ENCODE results near the gene MAPRE2. TPM values are rescaled to one million over a fixed set of nuclear protein-coding genes. Genes with fewer than 3 reads are reported as not detected.

The MAPRE2 gene
- total and polyA plus RNA-seq, 8 donors = 37.4 to 56.3 (median 50.0) TPM

DNA sequence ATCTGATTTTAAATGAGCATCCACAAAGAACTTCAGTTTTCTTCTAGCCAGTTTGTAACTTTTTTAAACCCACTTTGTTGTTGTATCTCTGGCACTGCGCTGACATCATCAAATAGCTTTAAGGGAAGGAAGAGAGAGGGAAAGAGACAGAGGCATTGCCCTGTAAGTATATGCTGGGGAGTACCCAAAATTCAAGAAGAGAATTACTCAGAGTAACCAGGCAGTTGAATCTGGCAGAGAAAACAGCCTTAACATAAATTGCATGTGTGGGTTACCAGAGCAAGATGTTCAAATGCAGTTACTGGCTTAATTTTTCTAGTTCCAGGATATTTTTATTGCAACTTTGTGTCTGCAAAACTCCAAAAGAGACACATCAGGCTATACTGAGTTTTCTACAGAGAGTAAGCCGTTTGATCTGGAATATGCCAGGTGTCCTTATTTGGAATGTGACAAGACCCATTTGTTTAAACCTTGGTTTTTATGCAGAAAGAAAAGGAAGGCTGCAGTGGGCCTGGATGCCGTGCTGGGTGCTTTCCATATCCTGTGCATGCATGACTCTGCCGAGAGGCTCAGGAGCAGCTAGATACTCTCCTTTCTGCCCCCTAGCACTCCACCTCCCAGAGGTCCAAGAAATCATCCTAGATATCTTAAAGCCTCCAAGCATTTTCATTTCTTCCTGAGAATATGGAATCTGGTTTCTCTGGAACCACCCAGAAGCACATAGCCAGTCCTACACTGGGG, 93.7 kb downstream of the MAPRE2 start:
- H3K27ac ChIP-seq = no peak overlapping the region
- H3K4me1 ChIP-seq = peaks cover 0 to 4% of the 10 kb centered on the region in 2 donors
- H3K4me3 ChIP-seq = no peak overlapping the region
- H3K9me3 ChIP-seq = no peaks in the 10 kb centered on the region
- DNase-seq = no peak
- H3K36me3 ChIP-seq = peaks cover 0 to 69% of the 10 kb centered on the region in 2 donors
- TF ChIP-seq, protein P1, sequence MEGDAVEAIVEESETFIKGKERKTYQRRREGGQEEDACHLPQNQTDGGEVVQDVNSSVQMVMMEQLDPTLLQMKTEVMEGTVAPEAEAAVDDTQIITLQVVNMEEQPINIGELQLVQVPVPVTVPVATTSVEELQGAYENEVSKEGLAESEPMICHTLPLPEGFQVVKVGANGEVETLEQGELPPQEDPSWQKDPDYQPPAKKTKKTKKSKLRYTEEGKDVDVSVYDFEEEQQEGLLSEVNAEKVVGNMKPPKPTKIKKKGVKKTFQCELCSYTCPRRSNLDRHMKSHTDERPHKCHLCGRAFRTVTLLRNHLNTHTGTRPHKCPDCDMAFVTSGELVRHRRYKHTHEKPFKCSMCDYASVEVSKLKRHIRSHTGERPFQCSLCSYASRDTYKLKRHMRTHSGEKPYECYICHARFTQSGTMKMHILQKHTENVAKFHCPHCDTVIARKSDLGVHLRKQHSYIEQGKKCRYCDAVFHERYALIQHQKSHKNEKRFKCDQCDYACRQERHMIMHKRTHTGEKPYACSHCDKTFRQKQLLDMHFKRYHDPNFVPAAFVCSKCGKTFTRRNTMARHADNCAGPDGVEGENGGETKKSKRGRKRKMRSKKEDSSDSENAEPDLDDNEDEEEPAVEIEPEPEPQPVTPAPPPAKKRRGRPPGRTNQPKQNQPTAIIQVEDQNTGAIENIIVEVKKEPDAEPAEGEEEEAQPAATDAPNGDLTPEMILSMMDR (IDR thresholded peaks at IDR 0.05) = no peak
- intact Hi-C loops (cut with DNase I) = no loop called here
- H3K27me3 ChIP-seq = no peaks in the 10 kb centered on the region
- ATAC-seq = no peak

DNA sequence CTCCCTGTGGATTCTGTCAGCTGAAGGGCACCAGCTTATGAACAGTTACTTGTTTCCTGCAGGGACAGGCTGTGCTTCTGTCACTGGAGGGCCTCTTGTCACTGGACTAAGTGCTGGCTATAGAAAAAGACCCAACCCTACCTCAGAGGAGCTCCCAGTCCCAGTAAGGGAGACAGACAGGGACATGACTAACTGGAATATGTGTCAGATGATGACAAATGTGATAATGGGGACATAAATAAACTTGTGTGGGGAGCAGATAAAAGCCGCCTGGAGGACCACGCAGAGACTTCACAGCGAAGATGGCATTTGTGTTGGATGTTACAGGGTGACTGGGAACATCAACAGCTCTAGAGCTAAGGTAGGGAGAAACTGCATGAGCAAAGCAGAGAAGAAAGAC, 95.0 kb downstream of the MAPRE2 start:
- DNase-seq (no peak), ATAC-seq (no peak)
- H3K4me1 ChIP-seq = peaks cover 0 to 4% of the 10 kb centered on the region in 2 donors
- no peak overlapping the region for H3K27ac ChIP-seq
- H3K4me3 ChIP-seq = no peak overlapping the region
- TF ChIP-seq, protein P1 (IDR thresholded peaks at IDR 0.05) = no peak
- no peaks in the 10 kb centered on the region for H3K27me3 ChIP-seq
- no peaks in the 10 kb centered on the region for H3K9me3 ChIP-seq
- intact Hi-C loops (cut with DNase I) = no loop called here
- H3K36me3 ChIP-seq = peaks cover 0 to 76% of the 10 kb centered on the region in 2 donors

DNA sequence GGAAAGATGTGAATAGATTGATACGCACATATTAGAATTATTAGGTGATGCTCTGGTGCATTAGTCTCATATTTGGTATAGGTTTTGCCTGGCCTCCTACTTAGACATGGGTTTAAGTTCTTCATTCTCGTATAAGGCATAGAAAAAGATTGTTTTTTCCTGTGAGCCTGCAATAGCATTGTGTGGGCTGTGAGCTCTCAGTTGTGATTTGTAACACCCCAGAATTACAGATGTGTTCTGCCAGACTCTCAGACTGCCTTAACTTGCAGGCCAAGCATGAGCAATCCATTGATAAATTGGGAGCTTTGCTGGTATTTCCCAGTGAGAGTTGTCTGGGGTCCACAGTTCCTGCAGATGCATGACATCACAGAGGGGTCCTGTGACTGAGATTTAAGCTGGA, 95.7 kb downstream of the MAPRE2 start:
- no peak for ATAC-seq
- Histone ChIP-seq H3K36me3 (peaks cover 0 to 73% of the 10 kb centered on the region in 2 donors), H3K9me3 (no peaks in the 10 kb centered on the region), H3K4me1 (peaks cover 0 to 1% of the 10 kb centered on the region in 2 donors), H3K27me3 (no peaks in the 10 kb centered on the region), H3K27ac (no peak overlapping the region), H3K4me3 (no peak overlapping the region)
- TF ChIP-seq, protein P1 (IDR thresholded peaks at IDR 0.05) = no peak
- no peak for DNase-seq
- intact Hi-C loops (cut with DNase I) = no loop called here

DNA sequence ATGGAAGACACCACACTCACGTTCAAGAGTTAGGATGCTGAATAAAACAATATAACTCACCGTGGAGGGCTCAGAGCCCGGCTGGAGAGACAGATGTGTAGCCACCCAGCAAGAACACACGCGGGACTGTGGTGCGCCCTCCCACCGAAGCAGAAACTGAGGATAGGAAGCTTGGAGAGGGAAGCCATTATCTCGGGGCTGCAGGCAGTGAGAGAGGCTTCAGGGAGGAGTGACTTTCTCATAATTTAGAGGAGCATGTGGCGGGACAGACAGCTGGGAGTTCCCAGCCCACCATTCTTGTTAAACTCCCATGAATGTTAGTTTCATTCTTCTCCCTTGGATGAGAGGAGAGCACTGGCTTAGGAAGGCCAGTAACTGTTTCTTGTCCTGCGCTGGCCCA, 96.4 kb downstream of the MAPRE2 start:
- Histone ChIP-seq H3K4me3 (no peak overlapping the region), H3K27me3 (no peaks in the 10 kb centered on the region), H3K4me1 (no peaks in the 10 kb centered on the region), H3K9me3 (no peaks in the 10 kb centered on the region), H3K27ac (no peak overlapping the region), H3K36me3 (peaks cover 0 to 66% of the 10 kb centered on the region in 2 donors)
- no peak for ATAC-seq
- TF ChIP-seq, protein P1 (IDR thresholded peaks at IDR 0.05) = no peak
- intact Hi-C loops (cut with DNase I) = no loop called here
- DNase-seq = no peak

DNA sequence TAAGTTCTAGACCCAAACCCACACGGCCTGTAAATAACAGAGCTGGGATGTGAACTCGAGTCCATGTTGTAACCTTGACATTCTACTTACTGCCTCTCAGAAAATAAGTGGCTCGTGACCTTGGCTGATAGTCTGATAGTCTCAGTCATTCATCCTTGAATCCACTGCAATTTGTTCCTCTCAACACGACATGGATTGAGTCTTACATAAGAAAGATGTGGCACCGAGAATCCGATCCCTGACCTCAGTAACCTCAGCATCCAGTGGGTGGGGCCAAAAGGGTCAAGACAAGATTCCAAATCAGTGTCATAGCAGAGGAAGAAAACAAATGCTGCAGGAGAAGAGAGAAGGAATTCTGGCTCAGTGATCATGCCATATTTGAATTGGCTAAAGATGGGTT, 97.6 kb downstream of the MAPRE2 start:
- Histone ChIP-seq H3K27ac (no peak overlapping the region), H3K27me3 (no peaks in the 10 kb centered on the region), H3K9me3 (no peaks in the 10 kb centered on the region), H3K4me1 (no peaks in the 10 kb centered on the region), H3K4me3 (no peak overlapping the region), H3K36me3 (peaks cover 0 to 56% of the 10 kb centered on the region in 2 donors)
- intact Hi-C loops (cut with DNase I) = no loop called here
- TF ChIP-seq, protein P1 (IDR thresholded peaks at IDR 0.05) = no peak
- DNase-seq (no peak), ATAC-seq (no peak)
